CD14-positive monocyte (primary cell): ENCODE data around the gene NBAS. TPM values are rescaled to one million over a fixed set of nuclear protein-coding genes. Genes with fewer than 3 reads are reported as not detected.
A peak's percentile ranks its signal among the peaks of the same experiment; 100 is the strongest.

Source experiments
- DNase-seq, 3 donors: peaks; one replicate each; pipeline ENCODE4 v3.0.0-alpha.2; 2011 to 2022
- H2AFZ ChIP-seq: 2 replicates; pipeline ENCODE4 v1.6.0; 2012; ENCODE audit warnings: mild to moderate bottlenecking, low read depth, low read length, inconsistent platforms; ENCODE audit not compliant: insufficient read depth, poor library complexity, severe bottlenecking
- H3K27ac ChIP-seq, 2 donors: 1 replicate in 1 of 2; 2 replicates in 1 of 2; pipeline ENCODE4 v1.5.1; 2012 to 2013; ENCODE audit warnings: low read length in 2 of 2, control low read depth in 1 of 2, inconsistent platforms in 1 of 2, low read depth in 1 of 2, mild to moderate bottlenecking in 1 of 2
- H3K27me3 ChIP-seq, 2 donors: one replicate each; pipeline versions ENCODE4 v1.6.0 to v1.6.1; 2011 to 2013; ENCODE audit warnings: low read length in 2 of 2; ENCODE audit not compliant: control insufficient read depth in 2 of 2, insufficient read depth in 2 of 2
- H3K36me3 ChIP-seq, 2 donors: replicated peaks in 1 of 2; 1 replicate in 1 of 2; 2 replicates in 1 of 2; pipeline versions ENCODE4 v1.5.1 to v1.6.1; 2012 to 2013; ENCODE audit warnings: low read length in 2 of 2, control low read depth in 1 of 2, inconsistent platforms in 1 of 2, mild to moderate bottlenecking in 1 of 2; ENCODE audit not compliant: insufficient read depth in 2 of 2, control insufficient read depth in 1 of 2
- H3K4me1 ChIP-seq, 2 donors: 1 replicate in 1 of 2; 2 replicates in 1 of 2; pipeline versions ENCODE4 v1.5.1 to v1.6.1; 2012 to 2013; ENCODE audit warnings: low read length in 2 of 2, control low read depth in 1 of 2, inconsistent platforms in 1 of 2, mild to moderate bottlenecking in 1 of 2, moderate library complexity in 1 of 2; ENCODE audit not compliant: insufficient read depth in 2 of 2, control insufficient read depth in 1 of 2
- H3K4me2 ChIP-seq: replicated peaks from 2 replicates; pipeline ENCODE3; 2012; ENCODE audit warnings: low read length, moderate library complexity, mild to moderate bottlenecking; ENCODE audit not compliant: poor library complexity, severe bottlenecking; ENCODE audit errors: extremely low read depth
- H3K4me3 ChIP-seq, 3 experiments: fragments of 200-600 bp in 1 of 3; sonication (generic) in 1 of 3; replicated peaks in 1 of 3; 1 replicate in 2 of 3; 2 replicates in 1 of 3; pipeline ENCODE4 v1.5.1; 2011 to 2013; ENCODE audit warnings: low read length in 3 of 3, mild to moderate bottlenecking in 3 of 3, control low read depth in 2 of 3, low read depth in 2 of 3, inconsistent platforms in 1 of 3, moderate library complexity in 1 of 3
- H3K79me2 ChIP-seq: 2 replicates; pipeline ENCODE4 v1.6.0; 2012; ENCODE audit warnings: mild to moderate bottlenecking, control low read depth, inconsistent platforms, low read length, moderate library complexity; ENCODE audit not compliant: insufficient read depth
- H3K9ac ChIP-seq: 2 replicates; pipeline ENCODE4 v1.6.0; 2017; ENCODE audit warnings: low read length, mild to moderate bottlenecking; ENCODE audit not compliant: insufficient read depth, poor library complexity, severe bottlenecking
- H3K9me3 ChIP-seq, 2 donors: replicated peaks in 1 of 2; 1 replicate in 1 of 2; 2 replicates in 1 of 2; pipeline versions ENCODE4 v1.5.1 to v1.6.1; 2012 to 2013; ENCODE audit warnings: low read length in 2 of 2, control low read depth in 1 of 2; ENCODE audit not compliant: control insufficient read depth in 1 of 2, insufficient read depth in 1 of 2
- H4K20me1 ChIP-seq: 2 replicates; pipeline ENCODE4 v1.6.0; 2012; ENCODE audit warnings: mild to moderate bottlenecking, low read length, control low read depth, moderate library complexity; ENCODE audit not compliant: insufficient read depth
- H3K27ac Mint-ChIP-seq, 7 donors: one replicate each; pipeline ENCODE4 v1.8.0; 2020; ENCODE audit warnings: mild to moderate bottlenecking in 7 of 7, mixed read lengths in 7 of 7, moderate library complexity in 6 of 7, inconsistent platforms in 2 of 7
- H3K27me3 Mint-ChIP-seq, 3 donors: one replicate each; pipeline ENCODE4 v1.8.0; 2021 to 2022; ENCODE audit warnings: low read depth in 3 of 3, mild to moderate bottlenecking in 3 of 3, mixed read lengths in 3 of 3, moderate library complexity in 3 of 3, inconsistent platforms in 1 of 3
- H3K36me3 Mint-ChIP-seq, 2 donors: one replicate each; pipeline ENCODE4 v1.8.0; 2020; ENCODE audit warnings: mixed read lengths in 2 of 2, inconsistent platforms in 1 of 2, mild to moderate bottlenecking in 1 of 2
- H3K4me1 Mint-ChIP-seq: one replicate; pipeline ENCODE4 v1.8.0; 2020; ENCODE audit warnings: mild to moderate bottlenecking, mixed read lengths
- H3K4me3 Mint-ChIP-seq, 2 donors: one replicate each; pipeline ENCODE4 v1.8.0; 2020; ENCODE audit warnings: mild to moderate bottlenecking in 2 of 2, mixed read lengths in 2 of 2, moderate library complexity in 1 of 2
- H3K9me3 Mint-ChIP-seq, 7 donors: one replicate each; pipeline ENCODE4 v1.8.0; 2020 to 2022; ENCODE audit warnings: mixed read lengths in 7 of 7, mild to moderate bottlenecking in 6 of 7, moderate library complexity in 6 of 7, inconsistent platforms in 2 of 7
- CTCF ChIP-seq: fragments of 200-600 bp; IDR thresholded peaks from one replicate; pipeline ENCODE4 v1.8.0; 2022; ENCODE audit warnings: antibody characterized with exemption, mild to moderate bottlenecking
- WGBS: methylation state at CpG from one replicate; pipeline ENCODE4 v1.1.5; 2013; ENCODE audit warnings: missing lambda C conversion rate; ENCODE audit not compliant: insufficient coverage; 5-methylcytosine and 5-hydroxymethylcytosine counted together
- intact Hi-C, 2 donors: fragments of 100-400 bp; cut with micrococcal nuclease; formaldehyde crosslinking; loops; one replicate each; pipeline versions ENCODE4 v1.15.0 to v1.15.1; 2023
- polyA plus RNA-seq, 3 donors: library from polyadenylated mRNA; depleted of rRNA in 1 of 3; unstranded in 2 of 3; stranded (reverse) in 1 of 3; fragments of 300-500 nt in 2 of 3; fragments of >200 nt in 1 of 3; fragmentation: Illumina TruSeq in 2 of 3; gene quantifications; 1 replicate in 2 of 3; 2 replicates in 1 of 3; pipeline ENCODE4 v1.2.3, GENCODE V29; 2012 to 2021

Gene NBAS
- polyA plus RNA-seq, 3 donors, result 8.9 to 10.9 (median 8.9) TPM

- Mint-ChIP-seq H3K9me3 (peaks cover 0 to 2% (median 0%) of the 10 kb centered on the region in 7 donors), H3K27ac (peak overlapping the region; percentile 75 to 97 (median 94)), H3K36me3 (peaks cover 7 to 9% of the 10 kb centered on the region in 2 donors), H3K27me3 (peaks cover 0 to 4% (median 3%) of the 10 kb centered on the region in 3 donors), H3K4me3 (peak overlapping the region; percentile 99 to 100), H3K4me1 (peaks cover 23% of the 10 kb centered on the region)
- Histone ChIP-seq H3K9ac (peak overlapping the region; percentile 85), H4K20me1 (no peaks in the 10 kb centered on the region), H2AFZ (peak overlapping the region; percentile 99), H3K4me2 (peak overlapping the region; percentile 90), H3K4me1 (peaks cover 11 to 20% of the 10 kb centered on the region in 2 donors), H3K9me3 (no peaks in the 10 kb centered on the region), H3K79me2 (peaks cover 27% of the 10 kb centered on the region), H3K36me3 (peaks cover 6 to 12% of the 10 kb centered on the region in 2 donors), H3K27me3 (no peaks in the 10 kb centered on the region), H3K4me3 (peak overlapping the region; percentile 70 to 94 (median 94)), H3K27ac (peak overlapping the region in 1 of 2 donors; percentile 83)
- WGBS, result under 1% methylated on average over 26 of the region's 32 CpGs
- no peak for DNase-seq
- intact Hi-C loops, result no loop called here
- TF ChIP-seq CTCF, result no peak
These were observed 770 bp downstream of the NBAS start for GRCh38 chr2:15560140-15560987.

- Histone ChIP-seq H3K79me2 (peaks cover 27% of the 10 kb centered on the region), H4K20me1 (no peaks in the 10 kb centered on the region), H3K4me2 (peak overlapping the region; percentile 90), H2AFZ (no peak overlapping the region), H3K4me3 (no peak overlapping the region), H3K9me3 (no peaks in the 10 kb centered on the region), H3K36me3 (peaks cover 12 to 20% of the 10 kb centered on the region in 2 donors), H3K27ac (no peak overlapping the region), H3K9ac (no peak overlapping the region), H3K4me1 (peaks cover 11 to 20% of the 10 kb centered on the region in 2 donors), H3K27me3 (no peaks in the 10 kb centered on the region)
- H3K36me3 Mint-ChIP-seq, result peaks cover 10 to 13% of the 10 kb centered on the region in 2 donors
- peaks cover 0 to 2% (median 0%) of the 10 kb centered on the region in 3 donors for H3K27me3 Mint-ChIP-seq
- peak overlapping the region in 1 of 2 donors; percentile 62 for H3K4me3 Mint-ChIP-seq
- intact Hi-C loops, result no loop called here
- peaks cover 0 to 2% (median 0%) of the 10 kb centered on the region in 7 donors for H3K9me3 Mint-ChIP-seq
- H3K27ac Mint-ChIP-seq, result no peak overlapping the region
- H3K4me1 Mint-ChIP-seq, result peaks cover 23% of the 10 kb centered on the region
- WGBS, result no CpG with 5 or more reads among the region's 6 CpGs
- no peak for TF ChIP-seq CTCF
- no peak for DNase-seq
These were observed 1.6 kb downstream of the NBAS start for GRCh38 chr2:15559379-15560139.
